Thymus (tissue), 11 donors: ENCODE measurements around the gene COL4A2. TPM values are rescaled to one million over a fixed set of nuclear protein-coding genes. Genes with fewer than 3 reads are reported as not detected.

Source experiments
- DNase-seq, 9 donors: peaks; one replicate each; pipeline ENCODE4 v3.0.0-alpha.2; 2013; ENCODE audit warnings: low spot score in 9 of 9, low read depth in 6 of 9, missing footprints in 1 of 9
- H3K27ac ChIP-seq, 2 donors: one replicate each; pipeline ENCODE4 v1.5.1; 2013; ENCODE audit warnings: control low read depth in 1 of 2, low read depth in 1 of 2, low read length in 1 of 2, mild to moderate bottlenecking in 1 of 2, moderate library complexity in 1 of 2
- H3K27me3 ChIP-seq, 2 donors: one replicate each; pipeline ENCODE4 v1.5.1; 2013; ENCODE audit warnings: low read length in 1 of 2; ENCODE audit not compliant: control insufficient read depth in 2 of 2, insufficient read depth in 1 of 2
- H3K36me3 ChIP-seq, 2 donors: one replicate each; pipeline ENCODE4 v1.5.1; 2013; ENCODE audit warnings: low read length in 1 of 2, mild to moderate bottlenecking in 1 of 2, moderate library complexity in 1 of 2; ENCODE audit not compliant: control insufficient read depth in 2 of 2, insufficient read depth in 2 of 2
- H3K4me1 ChIP-seq, 2 donors: one replicate each; pipeline ENCODE4 v1.5.1; 2013; ENCODE audit warnings: low read length in 2 of 2; ENCODE audit not compliant: control insufficient read depth in 2 of 2, insufficient read depth in 2 of 2
- H3K4me3 ChIP-seq, 2 donors: one replicate each; pipeline ENCODE4 v1.5.1; 2013; ENCODE audit warnings: low read length in 2 of 2, control low read depth in 1 of 2, mild to moderate bottlenecking in 1 of 2
- H3K9me3 ChIP-seq, 2 donors: one replicate each; pipeline ENCODE4 v1.5.1; 2013; ENCODE audit warnings: low read length in 1 of 2, mild to moderate bottlenecking in 1 of 2; ENCODE audit not compliant: control insufficient read depth in 2 of 2, insufficient read depth in 1 of 2
- WGBS: extraction: QIAGEN DNeasy Blood & Tissue Kit; methylation state at CpG from one replicate; pipeline ENCODE4 v1.1.7; 2013; 5-methylcytosine and 5-hydroxymethylcytosine counted together
- polyA plus RNA-seq: library from polyadenylated mRNA; stranded (reverse); fragments of 200-250 nt; gene quantifications from one replicate; pipeline ENCODE4 v1.2.3, GENCODE V29; 2013
- total RNA-seq: library from RNA; stranded (reverse); fragments of 120-200 nt; gene quantifications from one replicate; pipeline ENCODE4 v1.2.4, GENCODE V29; 2013
- donor health status: healthy.

Gene COL4A2
- total and polyA plus RNA-seq, 2 donors, result 47.2 to 63.1 TPM

DNA sequence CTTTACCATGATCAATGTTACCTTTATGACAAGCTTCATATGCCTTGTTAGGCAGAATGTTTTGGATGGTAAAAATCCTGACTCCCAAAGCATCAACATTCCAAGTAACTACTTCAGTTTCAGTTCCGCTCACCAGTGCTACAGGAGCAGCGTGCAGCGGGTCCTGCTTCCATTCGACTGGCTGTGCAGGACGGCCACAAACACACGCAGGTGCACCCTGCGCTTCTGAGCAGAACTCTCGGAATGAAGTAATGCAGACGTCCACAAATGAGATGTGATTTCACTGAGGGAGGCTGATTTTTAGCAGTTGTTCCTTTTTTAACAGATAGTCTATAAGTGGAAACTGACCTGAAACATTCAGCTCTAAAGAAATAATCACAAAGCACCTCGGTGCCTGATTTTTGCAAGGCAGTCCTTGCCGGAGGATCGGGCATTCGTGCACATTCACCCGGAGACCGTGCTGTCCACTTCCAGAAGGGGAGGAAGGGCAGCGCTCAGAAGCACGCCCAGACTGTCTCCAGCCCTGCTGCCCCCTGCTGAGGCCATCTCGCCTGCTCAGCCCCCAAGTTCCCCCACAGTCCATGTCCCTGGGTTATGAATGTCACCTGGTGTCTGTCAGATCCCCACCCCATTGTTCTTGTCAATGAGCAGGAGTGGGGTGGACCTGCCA, 168.6 kb downstream of the COL4A2 start:
- Histone ChIP-seq H3K27me3 (no peaks in the 10 kb centered on the region), H3K9me3 (no peaks in the 10 kb centered on the region), H3K36me3 (no peaks in the 10 kb centered on the region), H3K27ac (no peak overlapping the region), H3K4me3 (no peak overlapping the region), H3K4me1 (peaks cover 0 to 2% of the 10 kb centered on the region in 2 donors)
- WGBS, result 89% methylated on average over 18 of the region's 18 CpGs
- no peak for DNase-seq

DNA sequence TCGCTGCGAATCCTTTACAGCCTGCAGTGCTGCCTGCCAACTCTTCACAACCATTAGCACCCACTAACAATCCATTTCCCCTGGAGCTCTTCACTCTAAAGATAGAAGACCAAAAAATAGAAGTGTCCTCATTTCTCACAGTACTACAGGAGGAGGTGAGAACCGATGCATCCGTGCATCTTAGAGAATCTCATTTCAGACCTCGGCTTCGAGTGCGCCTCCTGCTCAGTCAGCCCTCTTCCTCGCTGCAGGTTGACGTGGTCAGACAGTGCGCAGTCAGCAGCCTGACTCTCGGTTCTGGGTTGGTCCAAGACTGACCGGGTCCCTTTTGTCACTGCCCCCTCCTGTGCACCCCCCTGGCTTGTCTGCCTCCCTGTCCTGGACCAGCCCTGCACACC, 169.1 kb downstream of the COL4A2 start:
- H3K4me3 ChIP-seq, result no peak overlapping the region
- H3K36me3 ChIP-seq, result no peaks in the 10 kb centered on the region
- H3K27ac ChIP-seq, result no peak overlapping the region
- no peaks in the 10 kb centered on the region for H3K27me3 ChIP-seq
- WGBS, result 95% methylated on average over 12 of the region's 12 CpGs
- H3K4me1 ChIP-seq, result peaks cover 0 to 2% of the 10 kb centered on the region in 2 donors
- H3K9me3 ChIP-seq, result no peaks in the 10 kb centered on the region
- no peak for DNase-seq

DNA sequence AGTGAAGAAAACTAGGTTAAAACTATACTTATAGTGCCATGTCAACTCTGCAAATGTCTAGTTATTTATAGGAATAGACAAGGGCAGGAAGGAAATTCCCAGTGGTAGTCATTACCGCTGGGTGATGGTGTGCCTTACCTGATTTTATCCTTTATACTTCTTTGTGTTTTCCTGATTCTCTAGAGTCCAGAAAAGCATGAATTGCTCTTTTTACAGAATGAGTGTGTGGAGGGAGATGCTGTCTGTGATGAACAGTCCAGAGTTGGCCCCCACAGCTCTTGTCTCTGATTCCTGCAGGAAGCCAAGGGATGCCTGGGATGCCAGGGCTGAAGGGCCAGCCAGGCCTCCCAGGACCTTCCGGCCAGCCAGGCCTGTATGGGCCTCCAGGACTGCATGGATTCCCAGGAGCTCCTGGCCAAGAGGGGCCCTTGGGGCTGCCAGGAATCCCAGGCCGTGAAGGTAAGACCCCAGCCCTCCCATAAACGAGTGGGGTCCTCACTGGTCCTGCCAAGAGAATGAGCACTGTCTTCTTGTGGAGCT, 170.7 kb downstream of the COL4A2 start:
- no peaks in the 10 kb centered on the region for H3K4me1 ChIP-seq
- no peak for DNase-seq
- no peaks in the 10 kb centered on the region for H3K36me3 ChIP-seq
- 91% methylated on average over 4 of the region's 4 CpGs for WGBS
- H3K4me3 ChIP-seq, result no peak overlapping the region
- no peak overlapping the region for H3K27ac ChIP-seq
- H3K27me3 ChIP-seq, result no peaks in the 10 kb centered on the region
- no peaks in the 10 kb centered on the region for H3K9me3 ChIP-seq

DNA sequence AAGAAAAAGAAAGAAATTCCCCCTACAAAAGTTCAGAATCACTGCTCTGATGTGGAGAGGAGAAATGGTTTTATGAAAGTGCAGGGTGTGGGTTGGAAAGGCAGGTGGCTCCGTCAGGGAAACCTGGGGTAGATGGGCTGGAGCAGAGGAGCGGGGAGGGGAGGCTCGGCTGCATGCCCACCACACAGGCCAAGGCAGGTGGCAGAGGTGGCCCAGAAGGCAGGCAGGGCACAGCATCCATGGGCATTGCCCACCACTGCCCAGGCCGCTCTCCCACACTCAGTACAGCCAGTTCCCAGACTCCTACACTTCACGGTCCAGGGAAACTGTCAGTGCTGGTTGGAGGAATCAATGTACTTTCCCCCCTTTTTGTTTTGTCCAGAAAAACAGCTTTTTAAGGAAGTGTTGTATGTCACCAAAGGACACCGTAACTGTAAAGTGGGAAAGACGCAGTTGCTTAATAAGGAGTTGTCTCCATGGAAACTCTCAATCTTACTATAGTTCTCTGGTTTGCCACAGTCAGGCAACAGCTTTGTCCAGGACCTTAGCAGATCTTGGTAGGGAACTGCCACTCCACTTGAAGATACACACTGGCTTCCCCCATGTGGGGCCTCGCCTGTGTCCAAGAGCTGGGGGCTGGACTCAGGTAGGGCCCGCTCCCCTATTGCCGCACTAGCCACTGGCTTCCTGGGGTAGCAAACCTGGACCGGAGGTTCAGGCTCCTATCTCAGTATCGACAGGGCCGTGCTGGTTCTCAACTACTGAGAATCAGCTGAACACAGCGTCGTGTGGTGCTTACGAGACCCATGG, 171.5 kb downstream of the COL4A2 start:
- Histone ChIP-seq H3K27me3 (no peaks in the 10 kb centered on the region), H3K4me1 (no peaks in the 10 kb centered on the region), H3K9me3 (no peaks in the 10 kb centered on the region), H3K27ac (no peak overlapping the region), H3K4me3 (no peak overlapping the region), H3K36me3 (no peaks in the 10 kb centered on the region)
- WGBS, result 95% methylated on average over 16 of the region's 16 CpGs
- no peak for DNase-seq

DNA sequence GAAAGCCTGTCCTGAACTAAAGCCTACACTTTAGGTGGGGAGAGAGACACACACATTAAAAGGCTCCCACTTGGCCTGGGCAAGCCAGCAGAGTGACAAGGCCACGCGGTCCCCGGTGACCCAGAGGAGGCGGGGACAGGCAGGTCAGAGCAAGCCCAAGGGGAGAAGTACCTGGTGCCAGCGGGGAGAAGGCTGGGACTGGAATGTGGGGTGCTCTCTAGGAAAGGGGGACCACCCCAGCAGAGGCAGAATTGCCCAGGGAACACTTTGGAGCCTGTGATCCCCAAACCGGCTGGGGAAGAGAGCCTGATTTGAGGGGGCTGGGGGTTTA, 172.1 kb downstream of the COL4A2 start:
- Histone ChIP-seq H3K4me3 (no peak overlapping the region), H3K9me3 (no peaks in the 10 kb centered on the region), H3K4me1 (no peaks in the 10 kb centered on the region), H3K27ac (no peak overlapping the region), H3K27me3 (no peaks in the 10 kb centered on the region), H3K36me3 (no peaks in the 10 kb centered on the region)
- WGBS, result 93% methylated on average over 6 of the region's 6 CpGs
- DNase-seq, result no peak

DNA sequence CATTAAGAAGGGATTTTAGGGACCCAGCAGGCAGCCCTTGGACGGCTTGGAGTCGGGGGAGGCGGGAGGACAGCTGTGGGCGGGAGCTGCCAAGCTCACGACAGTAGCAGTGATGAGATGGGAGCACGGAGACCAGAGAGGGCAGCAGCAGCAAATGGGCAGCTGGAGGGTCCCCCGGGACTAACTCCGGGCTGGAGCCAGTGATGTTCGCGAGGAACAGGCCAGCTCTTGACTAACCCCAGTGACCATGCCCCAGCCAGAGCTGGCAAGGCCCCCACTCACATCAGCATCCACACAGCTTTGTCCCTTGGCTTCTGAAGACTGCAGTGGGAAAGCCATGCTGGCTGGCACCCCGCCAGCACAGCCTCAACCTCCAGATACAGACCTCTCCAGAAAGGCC, 172.6 kb downstream of the COL4A2 start:
- no peaks in the 10 kb centered on the region for H3K4me1 ChIP-seq
- H3K4me3 ChIP-seq, result no peak overlapping the region
- H3K27ac ChIP-seq, result no peak overlapping the region
- no peaks in the 10 kb centered on the region for H3K36me3 ChIP-seq
- no peaks in the 10 kb centered on the region for H3K9me3 ChIP-seq
- H3K27me3 ChIP-seq, result no peaks in the 10 kb centered on the region
- WGBS, result 93% methylated on average over 11 of the region's 11 CpGs
- no peak for DNase-seq

DNA sequence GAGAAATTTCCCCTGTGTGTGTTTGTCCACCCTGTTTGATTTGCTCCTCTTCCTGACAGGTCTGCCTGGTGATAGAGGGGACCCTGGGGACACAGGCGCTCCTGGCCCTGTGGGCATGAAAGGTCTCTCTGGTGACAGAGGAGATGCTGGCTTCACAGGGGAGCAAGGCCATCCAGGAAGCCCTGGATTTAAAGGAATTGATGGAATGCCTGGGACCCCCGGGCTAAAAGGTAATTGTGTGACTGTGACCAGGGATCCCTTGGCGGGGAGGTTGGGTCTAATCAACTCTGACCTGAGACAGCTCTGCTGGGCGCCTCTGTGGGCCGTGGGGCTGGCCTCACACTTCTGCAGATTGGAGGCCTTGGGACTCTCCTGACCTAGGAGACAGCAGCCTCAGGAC, 173.1 kb downstream of the COL4A2 start:
- H3K27ac ChIP-seq, result no peak overlapping the region
- 84% methylated on average over 5 of the region's 5 CpGs for WGBS
- no peaks in the 10 kb centered on the region for H3K27me3 ChIP-seq
- no peak for DNase-seq
- H3K36me3 ChIP-seq, result no peaks in the 10 kb centered on the region
- no peaks in the 10 kb centered on the region for H3K9me3 ChIP-seq
- H3K4me1 ChIP-seq, result no peaks in the 10 kb centered on the region
- H3K4me3 ChIP-seq, result no peak overlapping the region

DNA sequence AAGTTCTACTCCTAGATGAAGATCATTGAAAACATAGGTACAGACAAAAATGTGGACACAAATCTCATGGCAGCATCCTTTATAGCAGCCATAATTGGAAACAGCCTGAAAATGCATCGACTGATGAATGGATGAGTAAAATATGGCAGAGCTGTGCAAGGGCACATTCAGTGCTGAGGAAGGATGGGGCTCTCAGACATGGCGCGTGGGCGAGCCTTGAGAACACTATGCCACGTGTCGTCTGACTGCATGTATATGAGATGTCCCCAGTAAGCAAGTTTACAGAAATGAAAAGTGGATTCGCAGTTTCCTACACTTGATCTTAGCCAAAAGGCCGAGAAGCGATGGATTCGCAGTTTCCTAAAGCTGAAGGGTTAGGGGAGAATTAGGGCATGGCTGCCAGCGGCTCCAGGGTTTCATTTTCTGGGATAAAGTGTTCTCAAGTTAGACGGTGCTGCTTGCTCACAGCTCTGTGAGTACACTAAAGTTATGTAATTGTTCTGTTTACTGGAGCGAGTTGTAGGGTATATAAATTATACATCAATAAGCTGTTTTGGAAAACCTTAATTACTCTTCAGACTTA, 176.4 kb downstream of the COL4A2 start:
- H3K27me3 ChIP-seq, result no peaks in the 10 kb centered on the region

More for the DNA sequence above, 176.4 kb downstream of the COL4A2 start:
- DNase-seq, result no peak
- H3K4me1 ChIP-seq, result no peaks in the 10 kb centered on the region
- H3K36me3 ChIP-seq, result no peaks in the 10 kb centered on the region
- H3K27ac ChIP-seq, result no peak overlapping the region
- H3K9me3 ChIP-seq, result no peaks in the 10 kb centered on the region
- 90% methylated on average over 13 of the region's 13 CpGs for WGBS
- H3K4me3 ChIP-seq, result no peak overlapping the region
